ENCODE data around the gene SPOCD1.
A peak's percentile ranks its signal among the peaks of the same experiment; 100 is the strongest.

SPOCD1 gene

DNA sequence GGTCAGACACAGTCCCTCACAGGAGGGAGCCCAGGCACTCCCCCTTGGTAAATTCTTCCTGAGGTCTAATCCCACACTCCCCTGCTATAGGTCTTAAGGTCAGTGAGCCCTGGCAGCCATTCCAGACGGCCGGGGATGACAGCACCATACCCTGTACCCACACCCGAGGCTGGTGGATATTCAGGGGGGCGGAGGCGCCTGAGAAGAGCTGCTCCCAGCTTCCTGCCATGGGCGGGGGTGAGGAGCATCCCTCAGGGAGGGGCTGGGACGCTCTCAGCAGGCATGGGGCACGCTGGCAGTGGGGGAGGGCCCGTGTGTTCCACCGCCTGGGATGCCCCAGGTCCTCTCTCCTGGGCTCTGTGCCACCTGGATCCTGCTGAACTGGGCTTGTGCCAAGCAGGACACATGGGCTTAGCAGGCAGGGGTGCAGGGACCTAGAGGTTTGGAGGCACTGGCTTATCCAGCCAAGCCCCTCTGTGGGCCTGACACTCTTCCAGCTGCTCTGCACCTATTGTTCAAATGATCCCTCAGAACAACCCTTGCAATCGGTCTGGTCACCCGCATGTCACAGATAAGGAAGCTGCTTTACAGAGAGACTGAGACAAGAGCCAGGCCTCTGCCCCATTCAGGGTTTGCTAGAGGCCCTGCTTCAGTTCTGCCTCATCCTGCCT lies 46.0 kb downstream of the SPOCD1 start:
- DNase-seq = peak; percentile 65

DNA sequence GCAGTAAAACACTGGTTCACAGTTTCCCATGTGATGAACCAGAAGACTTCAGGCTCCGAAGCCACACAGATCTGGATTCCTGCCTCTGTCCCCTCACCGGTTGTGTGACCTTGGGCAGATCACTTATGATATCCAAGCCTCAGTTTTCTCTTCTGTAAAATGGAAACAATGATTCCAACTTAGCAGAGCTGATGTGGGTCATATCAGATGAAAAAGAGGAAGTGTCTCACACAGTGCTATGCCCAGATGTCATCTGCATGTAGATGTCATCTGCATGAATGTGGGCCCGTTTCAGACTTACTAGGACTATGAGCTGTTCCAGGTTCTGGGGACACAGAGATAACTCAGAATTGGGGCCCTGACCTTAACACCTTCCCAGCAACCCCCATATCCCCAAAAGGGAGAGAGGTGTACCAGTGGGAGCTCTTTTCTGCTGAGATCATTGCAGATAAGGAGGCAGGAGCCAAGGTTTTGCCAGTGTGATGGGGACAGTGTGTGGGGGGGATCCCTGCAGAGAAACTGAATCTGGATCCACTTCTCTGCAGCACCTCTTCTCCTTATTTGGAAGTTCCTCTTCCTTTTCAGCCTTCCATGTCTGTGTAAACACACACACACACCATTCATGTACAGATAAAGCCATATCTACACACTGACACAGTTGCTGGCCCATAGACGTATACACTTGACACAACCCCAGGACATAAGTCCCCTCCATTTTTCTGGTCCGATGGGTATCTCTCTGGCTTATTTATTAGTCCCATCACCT lies 46.7 kb downstream of the SPOCD1 start:
- DNase-seq = no peak

GRCh38 chr1:31768407-31768907 lies 47.4 kb downstream of the SPOCD1 start:
- no peak for DNase-seq

- peak; percentile 28 for DNase-seq
Observed at GRCh38 chr1:31767225-31767624, 48.6 kb downstream of the SPOCD1 start.

DNA sequence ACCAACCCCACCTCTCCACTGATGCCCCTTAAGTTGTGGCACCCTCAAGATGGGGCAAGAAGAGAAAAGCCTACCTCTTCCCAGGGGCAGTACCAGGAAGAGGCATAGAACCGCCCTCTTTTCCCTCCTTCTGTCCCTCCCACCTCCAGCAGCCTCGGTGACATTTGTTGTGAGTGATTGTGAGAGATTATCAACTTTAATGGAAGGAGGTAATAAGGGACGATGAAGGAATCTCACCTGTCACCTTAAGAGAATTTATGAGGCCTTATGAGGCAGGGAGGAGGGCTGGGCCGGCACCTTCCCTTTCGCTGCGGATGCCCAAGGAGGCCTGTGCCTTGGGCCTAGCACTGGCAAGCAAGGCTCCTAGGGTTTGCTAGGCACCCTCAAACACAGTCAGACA lies 50.3 kb downstream of the SPOCD1 start:
- no peak for DNase-seq

DNA sequence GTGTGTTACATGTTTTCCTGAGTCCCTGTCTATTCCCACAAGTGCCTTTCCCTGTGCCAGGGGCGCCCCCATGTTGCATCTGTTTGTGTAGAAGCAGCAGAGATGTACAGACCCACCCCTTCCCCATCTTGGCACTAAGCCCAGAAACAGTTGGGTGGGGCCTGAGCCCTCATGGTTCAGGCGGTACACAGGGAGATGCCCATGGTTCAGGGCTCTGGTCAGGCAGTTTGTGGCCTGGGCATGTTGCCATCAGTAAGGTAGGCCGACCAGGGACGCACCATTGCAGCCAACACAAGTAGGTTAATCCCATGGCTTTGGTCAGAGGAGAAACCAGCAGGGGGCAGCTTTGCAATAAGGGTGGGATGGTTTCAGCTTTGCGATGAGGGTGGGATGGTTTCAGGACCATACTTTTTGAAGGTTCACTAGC lies 50.8 kb downstream of the SPOCD1 start:
- DNase-seq = peak; percentile 57

- no peak for DNase-seq
Observed at GRCh38 chr1:31764312-31765040, 51.3 kb downstream of the SPOCD1 start, which contains the start of gene ADGRB2. TSS of gene ADGRB2 (minus strand) at chr1:31764340. CDS start at chr1:31757221, 7,119 bp downstream.

- no peak for DNase-seq
Observed at GRCh38 chr1:31763671-31764311, 52.0 kb downstream of the SPOCD1 start.

DNA sequence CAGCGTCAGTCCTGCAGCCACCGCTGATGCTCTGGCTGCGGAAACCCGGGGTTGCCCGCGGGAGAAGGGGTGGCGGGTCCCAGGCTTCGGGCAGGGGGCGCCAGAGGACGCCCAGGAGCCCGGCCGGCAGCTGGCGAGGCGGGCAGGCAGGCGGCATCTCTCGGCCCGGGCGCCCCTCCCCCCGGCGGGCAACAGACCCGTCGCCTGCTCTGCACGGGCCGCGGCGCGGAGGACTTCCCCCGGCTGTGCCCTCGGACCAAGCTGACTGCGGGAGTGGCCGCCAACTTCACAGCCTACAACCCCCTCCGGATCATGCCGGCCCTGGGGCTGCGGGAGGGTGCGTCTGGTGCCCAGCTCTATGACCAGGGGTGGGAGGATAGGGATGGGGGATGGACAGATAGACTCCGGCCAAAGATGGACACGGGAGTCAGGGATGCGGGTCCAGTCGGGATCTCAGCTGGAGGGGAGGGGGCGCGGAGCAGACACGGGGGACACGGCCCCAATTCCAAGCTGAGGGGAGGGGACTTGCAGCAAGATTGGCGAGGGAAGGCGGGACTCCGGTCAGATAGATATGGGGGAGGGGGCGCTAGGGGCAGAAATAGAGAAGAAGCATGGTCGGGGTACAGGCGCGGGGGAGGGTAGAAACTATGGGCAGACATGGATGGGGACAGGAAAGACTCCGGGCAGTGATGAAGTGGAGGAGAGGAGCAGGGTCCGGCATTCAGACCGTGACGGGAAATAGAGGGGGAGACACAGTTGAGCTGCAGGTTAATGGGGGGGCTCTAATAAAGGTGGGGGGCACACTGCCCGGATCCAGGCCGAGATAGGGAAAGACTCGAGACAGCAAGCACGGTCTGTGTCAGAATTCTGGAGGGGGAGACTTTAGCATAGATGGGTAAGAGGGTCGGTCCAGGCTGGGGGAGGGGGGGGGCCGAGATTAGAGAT lies 52.8 kb downstream of the SPOCD1 start:
- peak; percentile 72 for DNase-seq

DNA sequence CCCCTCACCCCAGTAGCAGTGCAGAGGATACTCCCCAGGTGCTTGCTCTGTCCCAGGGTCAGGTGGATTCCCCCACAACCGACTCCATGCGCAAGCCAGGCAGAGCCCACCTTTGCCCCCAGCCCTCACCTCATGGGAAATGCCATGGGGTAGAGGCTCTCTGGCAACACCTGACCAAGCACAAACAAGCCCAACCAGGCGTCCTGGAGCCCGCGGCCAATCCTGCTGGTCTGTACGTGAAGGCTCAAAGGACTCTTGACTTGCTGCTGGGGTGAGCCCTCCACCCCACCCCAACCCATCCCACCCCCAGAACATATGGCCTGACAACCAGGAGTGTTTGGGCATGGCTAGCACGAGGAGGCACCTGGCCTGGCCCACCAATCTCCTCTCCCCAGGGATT lies 53.5 kb downstream of the SPOCD1 start:
- DNase-seq = no peak

- DNase-seq = no peak
Observed at GRCh38 chr1:31761883-31762282, 53.9 kb downstream of the SPOCD1 start.

GRCh38 chr1:31760471-31761470 lies 55.1 kb downstream of the SPOCD1 start:
- peak; percentile 40 for DNase-seq

GRCh38 chr1:31759298-31760023 lies 56.4 kb downstream of the SPOCD1 start:
- DNase-seq = no peak

- no peak for DNase-seq
Observed at GRCh38 chr1:31758823-31759222, 57.0 kb downstream of the SPOCD1 start.

DNA sequence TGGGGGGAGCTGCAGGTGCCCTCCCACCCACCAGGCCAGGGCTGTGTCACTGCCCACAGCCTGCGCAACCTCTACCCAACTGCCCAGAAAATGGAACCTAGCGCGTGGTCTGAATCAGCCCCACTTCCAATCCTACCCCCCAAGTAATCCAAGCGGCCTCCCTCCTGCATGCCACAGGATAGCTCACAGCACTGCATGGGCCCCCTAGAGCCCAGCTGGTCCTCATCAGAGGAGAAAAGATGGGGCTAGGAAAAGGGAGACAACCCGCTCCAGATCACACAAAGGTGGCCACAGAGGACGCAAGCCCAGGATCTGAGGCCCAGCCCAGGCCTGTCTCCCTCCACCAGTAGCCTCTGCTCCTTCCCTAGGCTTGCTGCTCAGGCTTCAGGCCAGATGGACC lies 57.8 kb downstream of the SPOCD1 start:
- DNase-seq = no peak

DNA sequence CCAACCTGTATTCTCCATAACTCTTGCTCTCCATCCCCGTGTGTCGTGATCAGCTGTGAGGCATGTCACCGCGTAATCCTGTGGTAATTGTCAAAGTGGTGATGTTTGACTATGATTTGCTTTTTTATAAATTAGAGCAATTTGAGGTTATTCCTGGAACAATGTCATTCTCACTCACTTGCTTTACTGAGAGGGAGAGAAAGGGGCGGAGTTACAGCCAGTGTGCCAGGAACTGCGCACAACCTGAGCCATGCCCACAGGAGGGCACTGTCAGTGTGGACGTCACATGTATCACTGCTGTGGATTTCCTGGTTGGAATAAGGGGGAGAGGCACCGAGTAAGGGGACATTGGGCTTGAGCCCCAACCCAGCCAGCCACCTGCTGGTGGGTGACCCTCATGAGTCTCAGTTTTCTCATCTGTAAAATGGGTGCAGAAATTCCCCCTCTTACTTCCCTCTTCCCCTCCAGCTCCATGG lies 58.6 kb downstream of the SPOCD1 start:
- no peak for DNase-seq

DNA sequence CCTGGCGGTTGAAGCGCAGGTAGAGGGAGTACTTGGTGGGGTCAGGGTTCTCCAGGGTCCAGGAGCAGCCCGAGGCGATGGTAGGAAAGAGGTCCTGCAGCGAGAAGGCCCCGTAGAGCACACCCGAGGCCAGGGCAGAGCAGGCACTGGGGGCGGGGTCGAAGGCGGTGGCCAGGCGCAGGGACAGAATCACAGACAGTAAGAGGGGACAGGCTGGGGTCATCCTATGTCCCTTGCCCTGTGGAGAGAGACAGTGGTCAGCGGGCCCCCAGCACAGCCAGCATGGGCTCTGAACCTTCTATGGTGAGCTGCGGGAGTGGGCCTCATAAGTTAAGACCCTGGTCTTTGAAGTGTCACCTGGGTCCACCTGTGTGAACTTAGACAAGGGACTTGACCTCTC lies 59.2 kb downstream of the SPOCD1 start:
- no peak for DNase-seq

- no peak for DNase-seq
Observed at GRCh38 chr1:31755850-31756492, 59.9 kb downstream of the SPOCD1 start.

DNA sequence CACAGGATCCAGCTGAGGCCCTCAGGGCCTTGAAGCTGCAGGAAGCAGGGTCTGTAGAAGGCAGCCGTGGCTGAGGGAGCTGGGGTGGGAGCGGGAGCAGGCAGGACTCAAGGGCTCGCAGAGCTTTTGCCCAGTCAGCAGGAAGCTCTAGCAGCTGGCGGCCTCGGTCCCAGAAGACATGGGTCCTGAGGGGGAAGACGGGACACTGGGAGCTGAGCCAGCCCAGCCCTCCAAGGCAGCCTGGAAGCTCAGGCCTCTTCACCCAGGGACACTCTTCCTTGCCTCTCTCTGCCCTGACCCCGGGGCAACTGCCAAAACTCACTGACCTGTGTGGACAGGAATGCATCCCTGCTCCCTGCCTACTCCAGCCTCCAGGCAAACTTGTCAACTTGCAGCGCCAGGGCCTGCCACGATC lies 60.6 kb downstream of the SPOCD1 start:
- DNase-seq = no peak

Data from NCI-H1092 treated with DMSO at 0.1 percent for 48 hours (cell line).